GM18526 (cell line): ENCODE measurements around the gene ABI2.

Experiments used
- POLR2A ChIP-seq: IDR thresholded peaks from 3 replicates; pipeline ENCODE4 v1.6.1; 2011; ENCODE audit not compliant: insufficient read length; ENCODE audit errors: extremely low read depth

ABI2 gene

GRCh38 chr2:203327901-203328759, at the start of gene ABI2:
Gene ABI2 (plus strand): TSS chr2:203328394. CDS start chr2:203328515, 121 bp downstream.
- peak; percentile 22 for TF ChIP-seq POLR2A

DNA sequence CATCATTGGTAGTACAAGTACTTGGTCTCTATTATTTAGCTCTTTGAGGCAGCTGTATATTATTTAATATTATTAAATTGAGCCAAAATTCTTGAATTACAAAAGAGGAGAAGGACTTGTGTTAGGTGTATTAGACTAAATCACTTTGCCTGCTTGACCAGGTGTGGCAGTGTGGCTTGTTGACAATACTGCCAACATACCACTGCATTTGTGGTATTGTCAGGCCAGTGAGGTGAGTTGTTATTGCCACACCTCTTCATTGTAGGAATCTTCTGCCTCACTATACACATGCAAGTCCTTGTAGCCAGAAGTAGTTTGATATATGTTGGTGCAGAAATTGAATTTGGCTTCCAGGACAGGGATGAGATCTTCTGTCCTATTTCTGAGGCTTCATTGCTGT, 48.9 kb upstream of the ABI2 start:
- TF ChIP-seq POLR2A = no peak

DNA sequence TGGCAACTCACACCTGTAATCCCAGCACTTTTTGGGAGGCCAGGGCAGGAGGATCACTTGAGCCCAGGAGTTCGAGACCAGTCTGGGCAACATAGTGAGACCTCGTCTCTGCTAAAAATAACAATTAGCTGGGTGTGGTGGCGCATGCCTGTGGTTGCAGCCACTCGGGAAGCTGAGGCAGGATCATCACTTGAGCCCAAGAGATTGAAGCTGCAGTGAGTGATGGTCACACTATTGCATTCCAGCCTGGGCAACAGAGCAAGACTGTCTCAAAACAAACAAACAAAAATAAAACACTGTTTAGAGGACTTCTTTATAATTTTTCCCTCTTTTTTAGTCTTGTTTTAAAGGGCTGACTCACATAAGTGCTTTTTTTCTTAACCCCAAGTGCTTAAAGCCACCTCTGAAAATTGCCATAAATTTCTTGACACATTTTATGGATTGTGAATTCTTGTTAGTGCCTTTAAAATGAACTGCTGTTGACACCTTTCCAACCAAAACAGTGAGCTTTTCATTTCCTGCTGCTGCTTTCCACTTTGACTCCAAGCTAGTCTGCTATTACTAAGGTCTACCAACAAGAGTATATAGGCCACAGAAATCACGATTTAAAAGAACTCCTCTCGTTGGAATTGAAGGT, 47.6 kb upstream of the ABI2 start:
- TF ChIP-seq POLR2A = no peak

- TF ChIP-seq POLR2A = no peak
Measured at GRCh38 chr2:203282101-203282500, 46.1 kb upstream of the ABI2 start.

DNA sequence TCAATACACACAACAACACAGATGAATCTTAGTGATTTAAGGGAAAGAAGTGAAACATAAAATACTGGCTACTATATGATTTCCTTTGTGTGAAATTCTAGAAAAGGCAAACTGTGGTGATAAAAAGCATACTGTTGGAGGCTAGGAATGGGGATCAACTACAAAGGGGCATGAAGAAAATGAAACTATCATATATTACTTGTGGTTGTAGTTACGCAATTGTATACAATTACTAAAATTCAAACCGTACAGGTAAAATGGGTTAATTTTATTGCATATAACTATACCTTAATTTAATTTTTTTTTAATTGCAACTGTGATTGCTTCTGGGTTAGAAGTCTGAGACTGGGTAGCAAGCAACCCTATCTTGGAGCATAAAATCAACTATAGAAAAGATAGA, 41.7 kb upstream of the ABI2 start:
- no peak for TF ChIP-seq POLR2A

DNA sequence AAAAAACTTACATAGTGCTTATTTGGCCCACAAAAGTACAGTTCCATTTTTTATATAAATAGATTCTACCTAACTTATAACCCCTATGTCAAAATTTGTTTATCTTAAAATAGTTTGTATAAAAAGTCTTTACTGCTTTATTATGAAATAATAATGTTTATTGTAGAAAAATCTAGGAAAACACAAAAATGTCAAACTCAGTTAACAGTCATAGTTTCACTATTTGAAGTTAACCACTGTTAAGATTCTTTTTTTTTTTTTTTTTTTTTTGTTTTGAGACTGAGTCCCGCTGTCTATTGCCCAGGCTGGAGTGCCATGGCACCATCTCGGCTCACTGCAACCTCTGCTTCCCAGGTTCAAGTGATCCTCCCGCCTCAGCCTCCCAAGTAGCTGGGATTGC, 26.5 kb upstream of the ABI2 start:
- no peak for TF ChIP-seq POLR2A

DNA sequence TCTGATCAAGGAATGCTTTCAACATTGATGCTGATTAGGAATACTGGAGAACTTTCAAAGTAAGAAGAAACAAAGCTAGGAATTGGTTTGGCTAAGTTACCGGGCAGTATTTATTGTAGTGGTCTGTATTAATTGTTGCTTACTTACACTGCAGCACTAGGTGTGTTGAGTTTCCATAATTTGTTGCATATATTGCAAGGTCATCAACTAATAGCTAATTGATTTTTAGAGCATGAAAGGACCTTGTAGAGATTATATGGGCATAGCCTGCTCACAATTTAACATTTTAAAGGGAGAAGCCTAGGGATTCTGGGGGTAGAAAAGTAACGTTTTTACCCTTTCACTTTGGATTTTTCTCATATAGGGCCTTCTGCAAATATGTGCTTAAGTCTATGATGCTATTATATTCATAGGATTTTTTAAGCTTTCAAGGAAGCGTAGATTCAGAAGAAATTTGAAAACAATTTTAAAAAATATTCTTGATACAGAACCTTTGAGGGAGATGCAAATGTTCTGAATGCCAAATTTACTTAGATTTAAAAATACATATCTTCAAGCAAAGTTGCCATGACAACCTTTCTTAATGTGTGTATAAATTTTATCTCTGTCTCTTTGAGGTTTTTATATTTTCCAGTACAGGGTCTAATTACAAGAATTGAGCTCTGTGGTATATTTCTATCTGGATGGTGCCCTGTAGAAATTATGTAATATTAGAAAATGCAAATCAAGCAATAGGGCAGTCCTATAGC, 17.3 kb upstream of the ABI2 start:
- TF ChIP-seq POLR2A = no peak

DNA sequence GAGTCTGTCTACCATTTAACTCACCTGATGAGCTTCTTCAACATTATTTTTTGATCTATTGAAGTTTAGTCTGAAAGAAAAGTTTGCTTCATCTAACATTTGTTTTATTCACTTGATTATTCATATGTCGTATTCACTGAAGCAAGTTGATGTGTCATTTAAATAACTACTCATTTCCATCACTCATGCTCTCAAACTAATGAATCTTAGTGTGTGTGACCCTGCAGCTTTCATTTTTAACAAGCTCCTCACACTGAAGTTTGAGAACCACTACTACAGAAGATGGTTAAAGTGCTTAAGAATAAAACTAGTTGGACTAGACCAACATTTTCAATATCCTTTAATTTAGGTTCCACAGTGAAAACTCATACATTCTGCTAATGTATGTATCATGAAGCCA, 1.8 kb upstream of the ABI2 start:
- no peak for TF ChIP-seq POLR2A

- no peak for TF ChIP-seq POLR2A
Measured at GRCh38 chr2:203327582-203327900, 653 bp upstream of the ABI2 start.

DNA sequence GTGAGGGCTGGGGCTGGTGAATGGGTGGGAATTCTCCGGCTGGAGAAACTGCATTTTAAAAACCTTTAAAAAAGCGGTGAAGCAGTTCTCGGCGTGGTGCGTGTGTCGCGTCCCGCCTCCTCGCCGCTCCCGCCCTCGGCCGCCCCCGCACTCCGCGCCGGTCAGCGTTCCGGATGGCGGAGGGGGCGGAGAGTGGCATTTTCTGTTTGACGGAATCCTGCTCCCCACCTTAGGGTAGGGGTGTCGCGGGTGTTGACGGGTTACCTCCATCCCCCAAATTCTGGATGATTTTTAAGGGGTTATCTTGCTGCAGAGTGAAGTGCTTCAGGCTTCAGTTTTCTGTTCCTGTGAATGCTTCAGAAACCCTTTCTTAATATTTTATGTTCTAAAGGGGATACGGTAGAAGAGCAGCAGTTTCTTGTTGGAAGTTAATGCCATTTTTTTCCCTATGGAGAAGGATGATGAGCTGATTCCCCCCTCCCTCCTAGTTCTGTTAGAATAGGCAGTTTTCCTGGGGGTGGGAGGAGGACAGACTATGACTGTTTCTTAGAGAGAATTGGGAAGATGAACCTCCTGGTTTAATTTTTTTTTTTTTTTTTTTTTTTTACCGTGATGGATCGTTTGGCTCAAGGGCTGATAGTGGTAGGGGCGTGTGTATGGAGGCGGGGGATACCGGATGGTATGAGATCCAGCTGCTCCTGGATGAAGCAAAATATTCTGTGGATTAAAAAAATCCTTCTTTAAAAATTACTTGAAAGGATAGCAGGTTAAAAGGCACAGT, 756 bp downstream of the ABI2 start:
- TF ChIP-seq POLR2A = no peak

GRCh38 chr2:203330434-203330833, 2.2 kb downstream of the ABI2 start:
- TF ChIP-seq POLR2A = no peak

DNA sequence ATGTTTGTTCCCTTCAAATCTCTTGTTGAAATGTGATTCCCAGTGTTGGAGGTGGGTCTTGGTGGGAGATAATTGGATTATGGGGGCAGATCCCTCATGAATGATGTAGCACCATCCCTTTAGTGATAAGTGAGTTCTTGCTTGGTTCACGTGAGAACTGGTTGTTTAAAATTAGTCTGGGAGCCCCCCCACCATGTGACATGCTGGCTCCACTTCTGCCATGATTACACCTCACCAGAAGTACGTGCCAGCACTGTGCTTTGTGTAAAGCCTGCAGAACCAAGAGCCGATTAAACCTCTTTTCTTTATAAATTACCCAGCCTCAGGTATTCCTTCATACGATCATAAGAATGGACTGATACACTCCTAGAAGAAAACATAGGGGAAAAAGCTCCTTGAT, 10.1 kb downstream of the ABI2 start:
- TF ChIP-seq POLR2A = no peak

DNA sequence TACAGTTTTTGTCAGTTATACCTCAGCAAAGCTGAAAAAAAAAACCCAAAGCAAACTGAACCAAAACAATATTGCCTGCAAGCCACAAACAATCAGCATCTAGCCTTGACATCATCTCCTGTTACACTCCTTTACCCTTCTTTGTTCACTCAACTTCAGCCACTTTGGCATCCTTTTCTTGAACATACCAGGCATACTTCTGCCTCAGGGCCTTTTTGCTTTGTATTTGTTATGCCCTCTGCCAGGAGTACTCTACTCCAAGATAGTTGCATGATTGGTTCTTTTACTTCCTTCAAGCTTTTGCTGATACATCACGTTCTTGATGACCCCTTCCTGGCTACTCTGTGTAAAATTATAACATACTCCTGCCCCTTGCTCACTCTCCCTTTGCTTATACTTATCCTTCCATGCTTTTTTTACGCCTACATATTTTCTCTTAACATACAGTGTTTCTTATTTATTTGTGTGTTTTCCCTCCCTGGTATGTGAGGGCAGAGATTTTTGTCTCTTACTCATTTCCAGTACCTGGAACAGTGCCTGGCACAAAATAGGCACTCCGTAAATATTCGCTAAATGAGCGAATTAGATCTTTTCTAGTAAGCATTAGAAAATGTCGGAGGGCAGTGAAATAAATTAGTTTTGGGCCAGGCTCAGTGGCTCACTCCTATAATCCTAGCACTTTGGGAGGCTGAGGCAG, 12.7 kb downstream of the ABI2 start:
- TF ChIP-seq POLR2A = no peak

DNA sequence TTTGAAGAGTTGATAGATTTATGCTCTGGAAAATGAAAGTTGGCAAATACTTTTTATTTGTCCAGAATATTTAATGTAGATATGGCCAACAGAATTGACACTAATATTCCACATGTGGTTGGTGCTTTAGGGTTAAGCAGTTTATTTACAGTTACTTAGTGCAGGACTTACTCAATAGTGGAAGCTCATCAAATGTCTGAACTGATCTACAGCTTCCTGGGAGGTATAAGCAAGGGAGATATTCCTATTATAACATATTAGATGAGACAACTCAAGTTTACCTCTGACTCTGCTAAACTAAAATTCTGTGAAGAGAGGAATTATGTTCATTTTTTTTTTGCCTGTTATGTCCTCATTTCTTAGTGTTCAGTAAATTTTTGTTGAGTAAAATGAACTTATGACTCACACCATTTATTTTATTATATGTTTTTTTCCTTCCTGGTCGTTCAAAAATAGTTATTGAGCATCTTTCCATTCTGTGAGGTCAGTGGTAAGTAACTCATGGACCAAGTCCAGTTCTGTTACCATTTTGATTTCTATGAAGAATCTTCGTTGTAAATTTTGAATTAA, 13.6 kb downstream of the ABI2 start:
- no peak for TF ChIP-seq POLR2A

- no peak for TF ChIP-seq POLR2A
Measured at GRCh38 chr2:203344667-203345066, 16.5 kb downstream of the ABI2 start.

DNA sequence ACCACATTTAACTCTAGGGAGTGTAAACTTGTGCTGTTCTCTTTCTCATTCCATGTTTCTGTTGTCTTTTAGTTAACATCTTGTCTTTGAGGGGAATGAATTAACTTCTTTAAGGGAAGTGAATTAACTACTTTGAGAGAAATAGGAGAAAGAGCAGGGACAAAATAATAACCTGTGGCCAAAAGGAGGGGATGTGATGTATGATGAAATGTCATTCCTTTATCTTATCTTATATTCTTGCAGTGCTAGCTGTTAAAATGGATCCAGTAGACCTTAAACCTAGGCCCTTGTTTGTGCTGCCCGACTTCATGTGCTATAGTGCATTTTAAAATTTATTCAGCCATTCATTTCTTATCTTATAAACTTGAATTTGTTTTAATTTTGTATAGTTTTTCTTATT, 18.4 kb downstream of the ABI2 start:
- no peak for TF ChIP-seq POLR2A
